Keratinocyte (primary cell): ENCODE measurements around the gene FMNL3.

Experiments used
- EZH2 ChIP-seq: IDR thresholded peaks from one replicate; pipeline ENCODE4 v1.6.1; 2012; ENCODE audit warnings: inconsistent platforms, mild to moderate bottlenecking, low read length, moderate library complexity
- TF ChIP-seq, protein P1 (sequence below), 3 experiments: IDR thresholded peaks in 1 of 3; conservative IDR thresholded peaks in 1 of 3; optimal IDR thresholded peaks in 1 of 3; 2 replicates in 2 of 3; 3 replicates in 1 of 3; pipeline versions ENCODE3 to v1.5.1; 2011; ENCODE audit warnings: low read length in 3 of 3, mild to moderate bottlenecking in 3 of 3, moderate library complexity in 2 of 3, control low read depth in 1 of 3, inconsistent platforms in 1 of 3; ENCODE audit not compliant: insufficient read depth in 2 of 3; ENCODE audit errors: extremely low read depth in 1 of 3

DNA sequence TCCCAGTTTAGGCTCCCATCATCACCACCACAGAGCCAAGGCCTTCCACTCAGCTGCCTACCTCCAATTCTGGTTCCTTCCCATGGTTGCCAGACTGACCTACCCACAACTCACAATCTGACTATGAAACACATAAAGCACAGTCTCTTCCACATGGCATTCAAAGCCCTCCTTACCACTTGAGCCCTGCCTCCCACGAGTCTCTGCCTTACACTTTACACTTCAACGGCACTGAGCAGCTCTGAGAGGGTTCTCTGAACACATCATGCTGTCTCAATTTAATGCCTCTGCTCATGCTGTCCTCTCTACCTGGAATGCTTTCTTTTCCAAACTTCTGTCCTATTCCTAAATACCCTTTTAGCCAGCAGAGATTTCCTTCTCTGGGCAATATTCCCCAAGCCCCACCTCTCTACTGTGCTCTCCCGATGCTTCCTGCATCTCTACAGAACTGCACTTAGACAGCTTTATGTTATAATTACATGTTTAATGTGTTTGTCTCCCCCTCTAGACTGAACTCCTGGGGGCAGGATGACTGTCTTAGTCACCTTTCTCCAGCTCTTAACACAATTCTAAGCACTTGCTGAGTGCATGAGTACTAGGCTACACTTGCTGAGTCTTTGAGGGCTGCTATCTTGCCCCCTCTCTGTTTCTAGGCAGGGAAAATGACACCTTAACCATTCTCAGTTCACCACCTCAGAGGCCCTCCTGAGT, 23.5 kb downstream of the FMNL3 start:
- TF ChIP-seq, protein P1, sequence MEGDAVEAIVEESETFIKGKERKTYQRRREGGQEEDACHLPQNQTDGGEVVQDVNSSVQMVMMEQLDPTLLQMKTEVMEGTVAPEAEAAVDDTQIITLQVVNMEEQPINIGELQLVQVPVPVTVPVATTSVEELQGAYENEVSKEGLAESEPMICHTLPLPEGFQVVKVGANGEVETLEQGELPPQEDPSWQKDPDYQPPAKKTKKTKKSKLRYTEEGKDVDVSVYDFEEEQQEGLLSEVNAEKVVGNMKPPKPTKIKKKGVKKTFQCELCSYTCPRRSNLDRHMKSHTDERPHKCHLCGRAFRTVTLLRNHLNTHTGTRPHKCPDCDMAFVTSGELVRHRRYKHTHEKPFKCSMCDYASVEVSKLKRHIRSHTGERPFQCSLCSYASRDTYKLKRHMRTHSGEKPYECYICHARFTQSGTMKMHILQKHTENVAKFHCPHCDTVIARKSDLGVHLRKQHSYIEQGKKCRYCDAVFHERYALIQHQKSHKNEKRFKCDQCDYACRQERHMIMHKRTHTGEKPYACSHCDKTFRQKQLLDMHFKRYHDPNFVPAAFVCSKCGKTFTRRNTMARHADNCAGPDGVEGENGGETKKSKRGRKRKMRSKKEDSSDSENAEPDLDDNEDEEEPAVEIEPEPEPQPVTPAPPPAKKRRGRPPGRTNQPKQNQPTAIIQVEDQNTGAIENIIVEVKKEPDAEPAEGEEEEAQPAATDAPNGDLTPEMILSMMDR (optimal IDR thresholded peaks at IDR 0.05 in 1 of 3, IDR thresholded peaks at IDR 0.05 in 1 of 3, conservative IDR thresholded peaks at IDR 0.05 in 1 of 3; ENCODE audit: extremely low read depth in 1 of 3, insufficient read depth in 2 of 3, low read length in 3 of 3), result no peak
- TF ChIP-seq EZH2, result no peak
